HCT116 (cell line): ENCODE results near the gene TRIM38. TPM values are rescaled to one million over a fixed set of nuclear protein-coding genes. Genes with fewer than 3 reads are reported as not detected.

ENCODE experiments used
- ATAC-seq: fragments of 200-7000 bp; cut with Tn5 transposase; 2 replicates; pipeline ENCODE4 v1.9.1; 2020; ENCODE audit warnings: mild to moderate bottlenecking, moderate library complexity
- BruUV-seq: library from RNA; stranded (reverse); fragments of 400-500 nt; replicated peaks from 2 replicates; lab custom pipeline; 2021; lab: Mats Ljungman, UMichigan
- CTCF ChIA-PET: fragments of 300-600 bp; sonication (Branson Sonifier 250); formaldehyde crosslinking; loops from one replicate; lab custom pipeline; 2021; ENCODE audit warnings: antibody characterized with exemption; lab: Charles Lee
- POLR2A ChIA-PET: fragments of 300-600, 350-600 bp; sonication (Branson Sonifier 250); formaldehyde crosslinking; loops from one replicate; lab custom pipeline; 2021; ENCODE audit warnings: antibody characterized with exemption; lab: Charles Lee
- RAD21 ChIA-PET, 2 experiments: fragments of 300-600 bp; sonication (Branson Sonifier 250); formaldehyde crosslinking; loops; one replicate each; lab custom pipeline; 2023; ENCODE audit warnings: low total read pairs in 2 of 2; ENCODE audit not compliant: uncharacterized antibody in 2 of 2, unreplicated experiment in 2 of 2, low non-redundant PET in 1 of 2; lab: Charles Lee
- DNase-seq: peaks from one replicate; pipeline ENCODE4 v3.0.0-alpha.2; 2010; ENCODE audit warnings: low read depth, low spot score
- H2AFZ ChIP-seq: fragments of 200-600 bp; shearing (Covaris generic), sonication (generic); 2 replicates; pipeline ENCODE4 v1.6.1; 2017; ENCODE audit warnings: low read depth, mixed run types, mixed read lengths, antibody characterized with exemption, low read length; ENCODE audit not compliant: poor library complexity, severe bottlenecking
- H3K27ac ChIP-seq: 2 replicates; pipeline ENCODE4 v1.5.1; 2012; ENCODE audit warnings: low read depth, low read length
- H3K27me3 ChIP-seq: fragments of 200-600 bp; sonication (generic); 2 replicates; pipeline ENCODE4 v1.6.1; 2016; ENCODE audit warnings: mixed run types, low read length, mixed read lengths; ENCODE audit not compliant: insufficient read depth
- H3K36me3 ChIP-seq, 2 experiments: fragments of 200-500 bp in 1 of 2; fragments of 200-600 bp in 1 of 2; sonication (Bioruptor generic) in 1 of 2; sonication (generic) in 1 of 2; 2 replicates each; pipeline versions ENCODE4 v1.5.1 to v1.6.1; 2014 to 2016; ENCODE audit warnings: low read length in 2 of 2, inconsistent platforms in 1 of 2, mixed read lengths in 1 of 2, mixed run types in 1 of 2; ENCODE audit not compliant: insufficient read depth in 2 of 2, control insufficient read depth in 1 of 2
- H3K4me1 ChIP-seq, 2 experiments: fragments of 200-600 bp in 1 of 2; sonication (generic) in 1 of 2; 2 replicates each; pipeline versions ENCODE4 v1.5.1 to v1.6.1; 2012 to 2017; ENCODE audit warnings: low read length in 2 of 2, inconsistent platforms in 1 of 2, mild to moderate bottlenecking in 1 of 2, mixed read lengths in 1 of 2, mixed run types in 1 of 2, moderate library complexity in 1 of 2; ENCODE audit not compliant: insufficient read depth in 2 of 2, control insufficient read depth in 1 of 2
- H3K4me2 ChIP-seq: fragments of 200-600 bp; sonication (generic); 2 replicates; pipeline ENCODE4 v1.6.1; 2017; ENCODE audit warnings: mixed run types, low read length, mixed read lengths
- H3K4me3 ChIP-seq, 2 experiments: fragments of 200-600 bp in 1 of 2; sonication (generic) in 1 of 2; replicated peaks in 1 of 2; 2 replicates each; pipeline ENCODE4 v1.5.1; 2011 to 2016; ENCODE audit warnings: low read length in 2 of 2, control low read depth in 1 of 2, low read depth in 1 of 2, mild to moderate bottlenecking in 1 of 2, mixed read lengths in 1 of 2, mixed run types in 1 of 2
- H3K79me2 ChIP-seq: fragments of 200-600 bp; sonication (generic); 2 replicates; pipeline ENCODE4 v1.6.1; 2017; ENCODE audit warnings: mild to moderate bottlenecking, mixed run types, low read length, moderate library complexity, mixed read lengths; ENCODE audit not compliant: insufficient read depth
- H3K9ac ChIP-seq: fragments of 200-600 bp; sonication (generic); 2 replicates; pipeline ENCODE4 v1.6.1; 2016; ENCODE audit warnings: low read length, mixed read lengths
- H3K9me2 ChIP-seq: fragments of 200-600 bp; sonication (generic), shearing (Covaris generic); 2 replicates; pipeline ENCODE4 v1.6.1; 2017; ENCODE audit warnings: mixed run types, mild to moderate bottlenecking, moderate library complexity; ENCODE audit not compliant: insufficient read depth
- H3K9me3 ChIP-seq, 2 experiments: fragments of 200-500 bp in 1 of 2; fragments of 200-600 bp in 1 of 2; sonication (Bioruptor generic) in 1 of 2; sonication (generic) in 1 of 2; 2 replicates each; pipeline ENCODE4 v1.6.1; 2014 to 2017; ENCODE audit warnings: low read length in 2 of 2, mixed read lengths in 2 of 2, inconsistent platforms in 1 of 2, low read depth in 1 of 2, mild to moderate bottlenecking in 1 of 2, mixed run types in 1 of 2, moderate library complexity in 1 of 2; ENCODE audit not compliant: control insufficient read depth in 1 of 2, insufficient read depth in 1 of 2
- H4K20me1 ChIP-seq: fragments of 200-600 bp; sonication (generic), shearing (Covaris generic); 2 replicates; pipeline ENCODE4 v1.6.1; 2017; ENCODE audit warnings: mixed run types, mild to moderate bottlenecking, moderate library complexity; ENCODE audit not compliant: insufficient read depth
- CBX3 ChIP-seq: IDR thresholded peaks from 2 replicates; pipeline ENCODE4 v1.6.1; 2012; ENCODE audit warnings: low read depth
- ELF1 ChIP-seq: IDR thresholded peaks from 2 replicates; pipeline ENCODE4 v1.6.1; 2012; ENCODE audit warnings: low read depth, borderline replicate concordance
- YY1 ChIP-seq: IDR thresholded peaks from 2 replicates; pipeline ENCODE4 v1.6.1; 2011; ENCODE audit warnings: low read length, low read depth, moderate library complexity, mild to moderate bottlenecking; ENCODE audit not compliant: insufficient replicate concordance; ENCODE audit errors: extremely low read depth
- ZBTB33 ChIP-seq: IDR thresholded peaks from 2 replicates; pipeline ENCODE4 v1.6.1; 2011; ENCODE audit warnings: mild to moderate bottlenecking, low read length, moderate library complexity; ENCODE audit not compliant: insufficient replicate concordance; ENCODE audit errors: extremely low read depth
- intact Hi-C: fragments of 100-400 bp; cut with micrococcal nuclease; formaldehyde crosslinking; loops from 2 replicates; pipeline ENCODE4 v1.10.0; 2022
- total RNA-seq: library from RNA; stranded (reverse); gene quantifications from one replicate; pipeline ENCODE4 v1.2.1, GENCODE V29; 2021; ENCODE audit not compliant: unreplicated experiment
- TF ChIP-seq, protein P1 (sequence below): IDR thresholded peaks from 2 replicates; pipeline ENCODE4 v1.6.1; 2012

The TRIM38 gene
- total RNA-seq, 1 experiment from 2014 or later: 9.6 TPM

DNA sequence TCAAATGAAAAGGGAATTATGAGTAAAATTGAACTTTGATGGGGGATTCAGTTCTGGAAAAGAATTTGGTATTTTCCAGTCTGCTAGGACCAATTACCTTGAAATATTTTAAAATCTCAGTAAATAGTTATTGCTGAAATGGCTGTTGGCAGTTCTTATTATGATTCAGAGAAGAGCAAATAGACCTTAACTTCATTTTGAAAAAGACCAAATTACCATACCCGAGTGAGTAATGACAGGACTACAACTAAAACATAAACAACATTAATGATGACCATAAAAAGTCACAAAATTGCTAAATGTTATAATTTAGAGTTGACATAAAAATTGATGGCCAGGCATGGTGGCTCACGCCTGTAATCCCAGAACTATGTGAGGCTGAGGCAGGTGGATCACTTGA is 21.7 kb downstream of the TRIM38 start:
- DNase-seq (no peak), ATAC-seq (no peak)
- no peaks in the 10 kb centered on the region for H3K9me3 ChIP-seq
- no peaks in the 10 kb centered on the region for H3K79me2 ChIP-seq
- BruUV-seq: no TSS peak
- H2AFZ ChIP-seq: no peak overlapping the region
- no peaks in the 10 kb centered on the region for H3K27me3 ChIP-seq
- ChIA-PET POLR2A (no interaction called here), CTCF (no interaction called here), RAD21 (no interaction called here)
- no peak overlapping the region for H3K9ac ChIP-seq
- no peaks in the 10 kb centered on the region for H3K9me2 ChIP-seq
- no peaks in the 10 kb centered on the region for H4K20me1 ChIP-seq
- H3K27ac ChIP-seq: no peak overlapping the region
- no peaks in the 10 kb centered on the region for H3K4me1 ChIP-seq
- H3K36me3 ChIP-seq: peaks cover 7 to 10% of the 10 kb centered on the region in 2 experiments; a peak in 2 of 4 replicates
- TF ChIP-seq ZBTB33 (no peak), CBX3 (no peak), YY1 (no peak)
- TF ChIP-seq, protein P1, sequence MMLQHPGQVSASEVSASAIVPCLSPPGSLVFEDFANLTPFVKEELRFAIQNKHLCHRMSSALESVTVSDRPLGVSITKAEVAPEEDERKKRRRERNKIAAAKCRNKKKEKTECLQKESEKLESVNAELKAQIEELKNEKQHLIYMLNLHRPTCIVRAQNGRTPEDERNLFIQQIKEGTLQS: no peak
- no peak overlapping the region for H3K4me3 ChIP-seq
- intact Hi-C loops: no loop called here
- no peak overlapping the region for H3K4me2 ChIP-seq

- DNase-seq: no peak
- POLR2A ChIA-PET: no interaction called here
- intact Hi-C loops: no loop called here
- no peaks in the 10 kb centered on the region for H3K79me2 ChIP-seq
- no peak for TF ChIP-seq ELF1
- TF ChIP-seq, all 23 proteins: peak for 0
- CTCF ChIA-PET: no interaction called here
- H3K9me2 ChIP-seq: no peaks in the 10 kb centered on the region
- no peak overlapping the region for H3K4me3 ChIP-seq
- H3K27ac ChIP-seq: no peak overlapping the region
- H3K4me1 ChIP-seq: peaks cover 0 to 7% of the 10 kb centered on the region in 2 experiments; a peak in 2 of 4 replicates
- no peak for ATAC-seq
- no peak overlapping the region for H3K4me2 ChIP-seq
- no peak overlapping the region for H3K9ac ChIP-seq
- peaks cover 4 to 5% of the 10 kb centered on the region in 2 experiments; a peak in 1 of 4 replicates for H3K36me3 ChIP-seq
- H2AFZ ChIP-seq: no peak overlapping the region
- H3K9me3 ChIP-seq: no peaks in the 10 kb centered on the region
- H3K27me3 ChIP-seq: no peaks in the 10 kb centered on the region
- H4K20me1 ChIP-seq: no peaks in the 10 kb centered on the region
- BruUV-seq: no TSS peak
- RAD21 ChIA-PET: no interaction called here
Observed at GRCh38 chr6:25987845-25988244, 25.2 kb downstream of the TRIM38 start.
